Transverse colon (tissue), 4 donors: ENCODE results near the gene MTPN. TPM values are rescaled to one million over a fixed set of nuclear protein-coding genes. Genes with fewer than 3 reads are reported as not detected.

Experiments used
- DNase-seq: peaks from one replicate; pipeline ENCODE4 v3.0.0-alpha.2; 2019
- H3K27ac ChIP-seq, 4 donors: fragments of 200-600 bp; sonication (generic); 2 replicates each; pipeline ENCODE4 v1.5.1; 2016 to 2018; ENCODE audit warnings: inconsistent platforms in 4 of 4
- H3K27me3 ChIP-seq: fragments of 200-600 bp; sonication (generic); 2 replicates; pipeline ENCODE4 v1.5.1; 2017; ENCODE audit warnings: inconsistent platforms
- H3K36me3 ChIP-seq, 4 donors: fragments of 200-600 bp; sonication (generic); 2 replicates each; pipeline ENCODE4 v1.5.1; 2017 to 2019; ENCODE audit warnings: inconsistent platforms in 4 of 4
- H3K4me1 ChIP-seq, 4 donors: fragments of 200-600 bp; sonication (generic); 2 replicates each; pipeline ENCODE4 v1.5.1; 2017 to 2020; ENCODE audit warnings: inconsistent platforms in 4 of 4
- H3K4me3 ChIP-seq, 4 donors: fragments of 200-600 bp; sonication (generic); 1 replicate in 1 of 4; 2 replicates in 3 of 4; pipeline versions ENCODE4 v1.5.1 to v1.6.1; 2017 to 2019; ENCODE audit warnings: inconsistent platforms in 4 of 4
- H3K9me3 ChIP-seq, 2 donors: fragments of 200-600 bp; sonication (generic); 2 replicates each; pipeline ENCODE4 v1.5.1; 2017 to 2019; ENCODE audit warnings: inconsistent platforms in 2 of 2
- EP300 ChIP-seq: sonication (generic); formaldehyde crosslinking; IDR thresholded peaks from one replicate; pipeline ENCODE4 v1.6.1; 2017; ENCODE audit warnings: antibody characterized with exemption, low read depth
- POLR2A ChIP-seq: fragments of 450-650 bp; IDR thresholded peaks from one replicate; pipeline ENCODE4 v1.6.1; 2016; ENCODE audit warnings: antibody characterized with exemption, mild to moderate bottlenecking, moderate library complexity
- POLR2AphosphoS5 ChIP-seq, 3 donors: sonication (generic); formaldehyde crosslinking; IDR thresholded peaks; one replicate each; pipeline ENCODE4 v1.6.1; 2016; ENCODE audit warnings: antibody characterized with exemption in 3 of 3
- WGBS, 2 donors: methylation state at CpG; one replicate each; pipeline ENCODE4 v1.1.5; 2018; ENCODE audit warnings: low coverage in 1 of 2; 5-methylcytosine and 5-hydroxymethylcytosine counted together
- in situ Hi-C, 4 donors: fragments of 200-750 bp; cut with MboI; loops; one replicate each; pipeline versions ENCODE4 v1.15.0 to v1.15.1; 2017; ENCODE audit warnings: low sequenced_read_pairs in 3 of 4, low pct_ligation_motif_present in 1 of 4, low pct_unique_long_range_greater_than_20kb in 1 of 4
- intact Hi-C: fragments of 100-400 bp; cut with DNase I; formaldehyde crosslinking; loops from one replicate; pipeline ENCODE4 v1.15.1; 2023; ENCODE audit warnings: low total_unique reads
- total RNA-seq, 4 donors: library from RNA; depleted of rRNA; stranded (reverse); fragments of >200 nt; gene quantifications; one replicate each; pipeline ENCODE4 v1.1.0, GENCODE V29; 2016
- TF ChIP-seq, protein P1 (sequence below), 5 experiments: fragments of 200-600 bp in 3 of 5; fragments of 450-650 bp in 2 of 5; sonication (generic) in 3 of 5; IDR thresholded peaks; 1 replicate in 2 of 5; 2 replicates in 3 of 5; pipeline ENCODE4 v1.5.1; 2016 to 2017; ENCODE audit warnings: antibody characterized with exemption in 5 of 5, inconsistent platforms in 3 of 5, mild to moderate bottlenecking in 2 of 5, moderate library complexity in 1 of 5

The MTPN gene
- total RNA-seq, 4 donors from 2014 or later, result 44.9 to 71.7 (median 65.5) TPM

- no peak overlapping the region for H3K4me3 ChIP-seq
- no peaks in the 10 kb centered on the region for H3K9me3 ChIP-seq
- no peaks in the 10 kb centered on the region for H3K36me3 ChIP-seq
- peaks cover 0 to 17% (median 0%) of the 10 kb centered on the region in 4 donors for H3K4me1 ChIP-seq
- no peak for DNase-seq
- no peak for TF ChIP-seq EP300
- TF ChIP-seq POLR2A, result no peak
- no peak for TF ChIP-seq POLR2AphosphoS5 (IDR thresholded peaks at IDR 0.05)
- TF ChIP-seq, protein P1, sequence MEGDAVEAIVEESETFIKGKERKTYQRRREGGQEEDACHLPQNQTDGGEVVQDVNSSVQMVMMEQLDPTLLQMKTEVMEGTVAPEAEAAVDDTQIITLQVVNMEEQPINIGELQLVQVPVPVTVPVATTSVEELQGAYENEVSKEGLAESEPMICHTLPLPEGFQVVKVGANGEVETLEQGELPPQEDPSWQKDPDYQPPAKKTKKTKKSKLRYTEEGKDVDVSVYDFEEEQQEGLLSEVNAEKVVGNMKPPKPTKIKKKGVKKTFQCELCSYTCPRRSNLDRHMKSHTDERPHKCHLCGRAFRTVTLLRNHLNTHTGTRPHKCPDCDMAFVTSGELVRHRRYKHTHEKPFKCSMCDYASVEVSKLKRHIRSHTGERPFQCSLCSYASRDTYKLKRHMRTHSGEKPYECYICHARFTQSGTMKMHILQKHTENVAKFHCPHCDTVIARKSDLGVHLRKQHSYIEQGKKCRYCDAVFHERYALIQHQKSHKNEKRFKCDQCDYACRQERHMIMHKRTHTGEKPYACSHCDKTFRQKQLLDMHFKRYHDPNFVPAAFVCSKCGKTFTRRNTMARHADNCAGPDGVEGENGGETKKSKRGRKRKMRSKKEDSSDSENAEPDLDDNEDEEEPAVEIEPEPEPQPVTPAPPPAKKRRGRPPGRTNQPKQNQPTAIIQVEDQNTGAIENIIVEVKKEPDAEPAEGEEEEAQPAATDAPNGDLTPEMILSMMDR (IDR thresholded peaks at IDR 0.05), result no peak
- in situ Hi-C loops, result no loop called here
- intact Hi-C loops, result no loop called here
- no peaks in the 10 kb centered on the region for H3K27me3 ChIP-seq
- no peak overlapping the region for H3K27ac ChIP-seq
Measured at GRCh38 chr7:135938086-135938485, 39.1 kb downstream of the MTPN start.

DNA sequence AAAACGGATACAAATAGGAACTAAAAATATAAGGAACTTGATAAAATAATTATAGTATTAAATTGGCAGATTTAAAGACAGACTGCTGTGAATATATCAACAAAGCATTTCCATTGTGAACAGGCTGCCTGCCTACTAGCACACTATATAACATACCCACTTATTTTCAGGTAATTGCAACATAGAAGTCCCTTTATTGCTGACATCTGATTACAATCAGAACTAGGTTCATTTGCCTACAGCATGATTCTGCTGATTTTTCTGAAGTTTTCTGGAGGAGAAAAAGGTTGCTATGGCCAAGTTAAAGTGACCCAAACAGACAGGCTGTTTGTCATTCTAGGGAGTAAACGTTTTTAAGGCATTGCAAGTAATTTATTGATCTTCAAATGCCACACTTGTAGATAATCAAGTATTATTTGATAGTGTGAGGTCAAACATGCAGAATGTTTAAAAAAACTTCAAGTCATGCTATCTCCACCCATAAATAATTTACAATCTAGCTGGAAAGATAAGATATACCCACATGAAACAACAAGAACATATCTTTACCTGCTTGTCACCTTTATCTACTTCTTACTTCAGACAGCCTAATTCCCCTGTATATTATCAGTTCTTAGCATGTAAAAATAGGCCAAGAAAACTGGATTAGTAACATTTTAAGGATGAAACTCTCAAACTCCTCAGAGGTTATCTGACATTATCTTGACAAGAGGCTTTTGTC lies 40.5 kb downstream of the MTPN start:
- no peaks in the 10 kb centered on the region for H3K36me3 ChIP-seq
- no peaks in the 10 kb centered on the region for H3K27me3 ChIP-seq
- TF ChIP-seq, protein P1 (IDR thresholded peaks at IDR 0.05), result no peak
- DNase-seq, result no peak
- H3K4me3 ChIP-seq, result no peak overlapping the region
- WGBS, 2 donors, result 0 to 45% methylated on average over 1 to 2 of the region's 2 CpGs
- no peak overlapping the region for H3K27ac ChIP-seq
- in situ Hi-C loops (no loop called here), intact Hi-C loops (no loop called here)
- no peaks in the 10 kb centered on the region for H3K9me3 ChIP-seq
- peaks cover 0 to 20% (median 0%) of the 10 kb centered on the region in 4 donors for H3K4me1 ChIP-seq

DNA sequence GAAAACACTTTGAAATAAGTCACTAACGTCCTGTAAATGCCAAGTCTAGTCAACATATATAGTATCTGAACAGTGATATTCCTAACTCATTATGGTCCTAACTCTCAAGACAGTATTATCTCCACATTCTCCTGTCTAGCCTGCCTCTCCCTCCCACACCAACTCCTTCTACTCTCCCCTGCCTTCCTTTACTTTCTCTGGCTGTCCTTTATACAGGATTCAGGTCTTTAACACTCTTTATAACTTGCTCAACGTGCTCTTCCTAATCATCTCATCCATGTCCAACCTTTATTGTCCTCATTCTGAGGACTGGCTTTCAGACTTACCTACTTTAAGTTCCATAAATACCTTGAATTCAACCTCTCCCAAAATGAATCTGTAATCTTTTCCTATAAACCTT lies 42.5 kb downstream of the MTPN start:
- H3K9me3 ChIP-seq, result no peaks in the 10 kb centered on the region
- intact Hi-C loops (no loop called here), in situ Hi-C loops (no loop called here)
- TF ChIP-seq EP300 (no peak), POLR2AphosphoS5 (IDR thresholded peaks at IDR 0.05) (no peak), POLR2A (no peak)
- TF ChIP-seq, protein P1 (IDR thresholded peaks at IDR 0.05), result no peak
- 73 to 89% methylated on average over 2 of the region's 2 CpGs for WGBS, 2 donors
- no peak overlapping the region for H3K4me3 ChIP-seq
- H3K4me1 ChIP-seq, result peaks cover 0 to 31% (median 4%) of the 10 kb centered on the region in 4 donors
- H3K27ac ChIP-seq, result no peak overlapping the region
- no peaks in the 10 kb centered on the region for H3K36me3 ChIP-seq
- no peak for DNase-seq
- no peaks in the 10 kb centered on the region for H3K27me3 ChIP-seq

DNA sequence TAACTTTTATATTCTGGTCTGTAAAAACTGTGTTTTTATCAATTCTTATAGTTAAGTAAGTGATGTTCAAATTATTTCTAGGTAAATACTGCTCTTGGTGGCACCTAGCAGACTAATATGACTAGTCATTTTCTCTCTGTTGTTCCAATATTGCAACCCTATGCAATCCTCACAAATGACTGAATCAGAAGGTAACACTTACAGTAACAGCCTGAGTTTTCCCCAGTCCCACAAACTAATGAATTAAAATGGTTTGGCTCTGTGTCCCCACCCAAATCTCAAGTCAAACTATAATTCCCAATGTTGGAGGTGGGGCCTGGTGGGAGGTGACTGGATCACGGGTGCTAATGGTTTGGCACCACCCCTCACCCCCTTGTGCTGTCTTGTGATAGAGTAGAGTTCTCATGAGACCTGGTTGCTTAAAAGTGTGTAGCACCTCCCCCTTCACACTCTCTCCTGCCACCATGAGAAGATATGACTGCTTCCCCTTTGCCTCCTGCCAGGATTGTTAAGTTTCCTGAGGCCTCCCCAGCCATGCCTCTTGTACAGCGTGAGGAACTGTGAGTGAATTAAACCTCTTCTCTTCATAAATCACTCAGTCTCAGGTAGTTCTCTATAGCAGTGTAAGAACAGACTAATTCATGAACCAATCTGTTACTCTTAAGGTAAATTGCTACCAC lies 43.5 kb downstream of the MTPN start:
- 86% methylated on average over 2 of the region's 2 CpGs; no CpG with 5 or more reads in 1 of the 2 donors for WGBS, 2 donors
- no peak for DNase-seq
- peaks cover 0 to 25% (median 4%) of the 10 kb centered on the region in 4 donors for H3K4me1 ChIP-seq
- no peaks in the 10 kb centered on the region for H3K36me3 ChIP-seq
- no peaks in the 10 kb centered on the region for H3K27me3 ChIP-seq
- TF ChIP-seq, protein P1 (IDR thresholded peaks at IDR 0.05), result no peak
- TF ChIP-seq POLR2AphosphoS5 (IDR thresholded peaks at IDR 0.05) (no peak), EP300 (no peak), POLR2A (no peak)
- no peaks in the 10 kb centered on the region for H3K9me3 ChIP-seq
- intact Hi-C loops (no loop called here), in situ Hi-C loops (no loop called here)
- no peak overlapping the region for H3K4me3 ChIP-seq
- H3K27ac ChIP-seq, result no peak overlapping the region
